GM18526 (cell line): ENCODE results near the gene ABCB1.

Experiments used
- POLR2A ChIP-seq: IDR thresholded peaks from 3 replicates; pipeline ENCODE4 v1.6.1; 2011; ENCODE audit not compliant: insufficient read length; ENCODE audit errors: extremely low read depth

Gene ABCB1

GRCh38 chr7:87474533-87475358, 125.9 kb downstream of the ABCB1 start:
- TF ChIP-seq POLR2A: no peak

GRCh38 chr7:87473986-87474385, 126.7 kb downstream of the ABCB1 start:
- no peak for TF ChIP-seq POLR2A

GRCh38 chr7:87473192-87473591, 127.5 kb downstream of the ABCB1 start:
- TF ChIP-seq POLR2A: no peak

GRCh38 chr7:87471473-87471872, 129.2 kb downstream of the ABCB1 start:
- TF ChIP-seq POLR2A: no peak

GRCh38 chr7:87463982-87464381, 136.7 kb downstream of the ABCB1 start:
- no peak for TF ChIP-seq POLR2A

GRCh38 chr7:87459941-87460340, 140.7 kb downstream of the ABCB1 start:
- no peak for TF ChIP-seq POLR2A

- no peak for TF ChIP-seq POLR2A
Observed at GRCh38 chr7:87458148-87458547, 142.5 kb downstream of the ABCB1 start.

- no peak for TF ChIP-seq POLR2A
Observed at GRCh38 chr7:87456247-87456646, 144.4 kb downstream of the ABCB1 start.
